ENCODE results near the gene LTBP1. TPM values are rescaled to one million over a fixed set of nuclear protein-coding genes. Genes with fewer than 3 reads are reported as not detected.

LTBP1 gene
- total and polyA plus RNA-seq, 2 experiments from 2014 or later: 35.6 to 68.9 TPM

- 41% methylated on average over 3 of the region's 3 CpGs for WGBS (ENCODE audit: low lambda C conversion rate, missing lambda C conversion rate)
- peak overlapping the region; percentile 28 for H3K4me2 ChIP-seq
- H3K4me1 ChIP-seq (ENCODE audit: insufficient read depth): peaks cover 22% of the 10 kb centered on the region
- peak overlapping the region; percentile 20 for H2AFZ ChIP-seq
- no peaks in the 10 kb centered on the region for H3K27me3 ChIP-seq
- no peak for DNase-seq (ENCODE audit: low spot score)
- H3K9me3 ChIP-seq (ENCODE audit: low read depth): no peaks in the 10 kb centered on the region
- peak overlapping the region; percentile 88 for H3K27ac ChIP-seq
- no peaks in the 10 kb centered on the region for H4K20me1 ChIP-seq (ENCODE audit: insufficient read depth, poor library complexity, severe bottlenecking)
- H3K9me2 ChIP-seq (replicated peaks; ENCODE audit: insufficient read depth): no peaks in the 10 kb centered on the region
- no peak for TF ChIP-seq EZH2phosphoT487 (IDR thresholded peaks at IDR 0.05; ENCODE audit: low read depth, severe bottlenecking, unreplicated experiment)
- TF ChIP-seq, protein P1, sequence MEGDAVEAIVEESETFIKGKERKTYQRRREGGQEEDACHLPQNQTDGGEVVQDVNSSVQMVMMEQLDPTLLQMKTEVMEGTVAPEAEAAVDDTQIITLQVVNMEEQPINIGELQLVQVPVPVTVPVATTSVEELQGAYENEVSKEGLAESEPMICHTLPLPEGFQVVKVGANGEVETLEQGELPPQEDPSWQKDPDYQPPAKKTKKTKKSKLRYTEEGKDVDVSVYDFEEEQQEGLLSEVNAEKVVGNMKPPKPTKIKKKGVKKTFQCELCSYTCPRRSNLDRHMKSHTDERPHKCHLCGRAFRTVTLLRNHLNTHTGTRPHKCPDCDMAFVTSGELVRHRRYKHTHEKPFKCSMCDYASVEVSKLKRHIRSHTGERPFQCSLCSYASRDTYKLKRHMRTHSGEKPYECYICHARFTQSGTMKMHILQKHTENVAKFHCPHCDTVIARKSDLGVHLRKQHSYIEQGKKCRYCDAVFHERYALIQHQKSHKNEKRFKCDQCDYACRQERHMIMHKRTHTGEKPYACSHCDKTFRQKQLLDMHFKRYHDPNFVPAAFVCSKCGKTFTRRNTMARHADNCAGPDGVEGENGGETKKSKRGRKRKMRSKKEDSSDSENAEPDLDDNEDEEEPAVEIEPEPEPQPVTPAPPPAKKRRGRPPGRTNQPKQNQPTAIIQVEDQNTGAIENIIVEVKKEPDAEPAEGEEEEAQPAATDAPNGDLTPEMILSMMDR (IDR thresholded peaks at IDR 0.05; ENCODE audit: poor library complexity): no peak
- TF ChIP-seq EZH2 (IDR thresholded peaks at IDR 0.05; ENCODE audit: borderline replicate concordance): no peak
- no peaks in the 10 kb centered on the region for H3K36me3 ChIP-seq (replicated peaks; ENCODE audit: insufficient read depth, low read depth)
- H3K4me3 ChIP-seq: no peak overlapping the region
- H3K79me2 ChIP-seq: peaks cover 2% of the 10 kb centered on the region
Measured at GRCh38 chr2:33013684-33014110, 66.9 kb downstream of the LTBP1 start.

- peaks cover 2% of the 10 kb centered on the region for H3K79me2 ChIP-seq
- no peaks in the 10 kb centered on the region for H4K20me1 ChIP-seq (ENCODE audit: insufficient read depth, poor library complexity, severe bottlenecking)
- H3K9me2 ChIP-seq (replicated peaks; ENCODE audit: insufficient read depth): no peaks in the 10 kb centered on the region
- TF ChIP-seq EZH2 (IDR thresholded peaks at IDR 0.05; ENCODE audit: borderline replicate concordance) (no peak), EZH2phosphoT487 (IDR thresholded peaks at IDR 0.05; ENCODE audit: low read depth, severe bottlenecking, unreplicated experiment) (no peak)
- H3K4me1 ChIP-seq (ENCODE audit: insufficient read depth): peaks cover 22% of the 10 kb centered on the region
- peak overlapping the region; percentile 28 for H3K4me2 ChIP-seq
- DNase-seq (ENCODE audit: low spot score): no peak
- H3K4me3 ChIP-seq: no peak overlapping the region
- no peak overlapping the region for H2AFZ ChIP-seq
- no peaks in the 10 kb centered on the region for H3K9me3 ChIP-seq (ENCODE audit: low read depth)
- no peaks in the 10 kb centered on the region for H3K36me3 ChIP-seq (replicated peaks; ENCODE audit: insufficient read depth, low read depth)
- peak overlapping the region; percentile 88 for H3K27ac ChIP-seq
- 51% methylated on average over 2 of the region's 2 CpGs for WGBS (ENCODE audit: low lambda C conversion rate, missing lambda C conversion rate)
- H3K27me3 ChIP-seq: no peaks in the 10 kb centered on the region
Measured at GRCh38 chr2:33014268-33014667, 67.5 kb downstream of the LTBP1 start.

GRCh38 chr2:33015421-33016142, 68.8 kb downstream of the LTBP1 start:
- Histone ChIP-seq H4K20me1 (ENCODE audit: insufficient read depth, poor library complexity, severe bottlenecking) (no peaks in the 10 kb centered on the region), H3K9me2 (replicated peaks; ENCODE audit: insufficient read depth) (no peaks in the 10 kb centered on the region), H3K79me2 (peaks cover 7% of the 10 kb centered on the region), H3K4me1 (ENCODE audit: insufficient read depth) (peaks cover 22% of the 10 kb centered on the region), H3K27ac (peak overlapping the region; percentile 92), H3K36me3 (replicated peaks; ENCODE audit: insufficient read depth, low read depth) (no peaks in the 10 kb centered on the region), H3K4me3 (no peak overlapping the region), H3K9me3 (ENCODE audit: low read depth) (no peaks in the 10 kb centered on the region), H3K27me3 (no peaks in the 10 kb centered on the region), H3K4me2 (peak overlapping the region; percentile 16), H2AFZ (no peak overlapping the region)
- WGBS (ENCODE audit: low lambda C conversion rate, missing lambda C conversion rate): 56% methylated on average over 4 of the region's 4 CpGs
- peak; percentile 65 for DNase-seq (ENCODE audit: low spot score)
- TF ChIP-seq EZH2phosphoT487 (IDR thresholded peaks at IDR 0.05; ENCODE audit: low read depth, severe bottlenecking, unreplicated experiment) (no peak), EZH2 (IDR thresholded peaks at IDR 0.05; ENCODE audit: borderline replicate concordance) (no peak)
- TF ChIP-seq, protein P1 (IDR thresholded peaks at IDR 0.05; ENCODE audit: poor library complexity): no peak

DNA sequence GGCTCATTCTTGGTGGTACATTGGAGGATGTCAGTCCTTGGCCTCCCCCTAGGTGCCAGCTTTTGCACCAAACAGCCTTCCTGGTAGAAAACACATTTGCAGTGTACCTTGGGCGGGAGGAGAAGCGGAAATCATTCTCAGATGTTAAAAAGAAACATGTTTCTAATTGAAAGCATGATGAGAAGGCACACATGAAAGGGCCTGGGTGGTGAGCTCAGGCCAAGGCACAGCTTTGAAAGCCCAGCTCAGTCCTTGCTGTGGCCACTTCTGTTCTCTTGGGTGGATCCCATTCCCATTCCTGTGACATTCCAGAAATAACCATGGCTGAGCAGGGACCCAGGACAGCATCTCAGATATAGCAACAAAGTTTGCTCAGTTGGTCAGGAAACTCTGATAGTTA, 71.5 kb downstream of the LTBP1 start:
- Histone ChIP-seq H3K27ac (no peak overlapping the region), H3K4me3 (no peak overlapping the region), H3K36me3 (replicated peaks; ENCODE audit: insufficient read depth, low read depth) (no peaks in the 10 kb centered on the region), H2AFZ (no peak overlapping the region), H3K9me3 (ENCODE audit: low read depth) (no peaks in the 10 kb centered on the region), H4K20me1 (ENCODE audit: insufficient read depth, poor library complexity, severe bottlenecking) (no peaks in the 10 kb centered on the region), H3K79me2 (peaks cover 5% of the 10 kb centered on the region), H3K4me2 (no peak overlapping the region), H3K4me1 (ENCODE audit: insufficient read depth) (peaks cover 27% of the 10 kb centered on the region), H3K9me2 (replicated peaks; ENCODE audit: insufficient read depth) (no peaks in the 10 kb centered on the region), H3K27me3 (no peaks in the 10 kb centered on the region)
- DNase-seq (ENCODE audit: low spot score): no peak
- 76% methylated on average over 2 of the region's 2 CpGs for WGBS (ENCODE audit: low lambda C conversion rate, missing lambda C conversion rate)
- no peak for TF ChIP-seq EZH2phosphoT487 (IDR thresholded peaks at IDR 0.05; ENCODE audit: low read depth, severe bottlenecking, unreplicated experiment)
- no peak for TF ChIP-seq EZH2 (IDR thresholded peaks at IDR 0.05; ENCODE audit: borderline replicate concordance)
- TF ChIP-seq, protein P1 (IDR thresholded peaks at IDR 0.05; ENCODE audit: poor library complexity): no peak

Data from hepatocyte (in vitro differentiated cells).